ENCODE measurements around the gene WDFY3. TPM values are rescaled to one million over a fixed set of nuclear protein-coding genes. Genes with fewer than 3 reads are reported as not detected.

WDFY3 gene
- total and polyA plus RNA-seq, 9 donors: 13.2 to 90.0 (median 77.4) TPM

GRCh38 chr4:84639145-84639544 is 327.3 kb downstream of the WDFY3 start:
- WGBS, 3 donors: 94 to 98% (median 96%) methylated on average over 1 of the region's 1 CpG
- no peaks in the 10 kb centered on the region for H3K36me3 ChIP-seq
- H3K9me3 ChIP-seq: no peaks in the 10 kb centered on the region
- TF ChIP-seq POLR2A (IDR thresholded peaks at IDR 0.05) (no peak), CTCF (IDR thresholded peaks at IDR 0.05) (no peak), EP300 (IDR thresholded peaks at IDR 0.05) (no peak)
- no peak for DNase-seq
- H3K4me1 ChIP-seq (ENCODE audit: insufficient read depth): no peaks in the 10 kb centered on the region
- no peak overlapping the region for H3K4me3 ChIP-seq
- H3K27ac ChIP-seq: no peak overlapping the region
- intact Hi-C loops (cut with DNase I): no loop called here
- H3K27me3 ChIP-seq: no peaks in the 10 kb centered on the region

GRCh38 chr4:84638092-84638491 is 328.4 kb downstream of the WDFY3 start:
- Histone ChIP-seq H3K4me3 (no peak overlapping the region), H3K4me1 (ENCODE audit: insufficient read depth) (no peaks in the 10 kb centered on the region), H3K27ac (no peak overlapping the region), H3K9me3 (no peaks in the 10 kb centered on the region), H3K36me3 (no peaks in the 10 kb centered on the region), H3K27me3 (no peaks in the 10 kb centered on the region)
- DNase-seq: no peak
- TF ChIP-seq POLR2A (IDR thresholded peaks at IDR 0.05): no peak
- no peak for TF ChIP-seq CTCF (IDR thresholded peaks at IDR 0.05)
- TF ChIP-seq EP300 (IDR thresholded peaks at IDR 0.05): no peak
- intact Hi-C loops (cut with DNase I): no loop called here

GRCh38 chr4:84634961-84635360 is 331.5 kb downstream of the WDFY3 start:
- Histone ChIP-seq H3K27ac (no peak overlapping the region), H3K4me3 (no peak overlapping the region), H3K27me3 (no peaks in the 10 kb centered on the region), H3K4me1 (ENCODE audit: insufficient read depth) (no peaks in the 10 kb centered on the region), H3K9me3 (no peaks in the 10 kb centered on the region), H3K36me3 (no peaks in the 10 kb centered on the region)
- intact Hi-C loops (cut with DNase I): no loop called here
- TF ChIP-seq CTCF (IDR thresholded peaks at IDR 0.05): no peak
- no peak for TF ChIP-seq EP300 (IDR thresholded peaks at IDR 0.05)
- no peak for TF ChIP-seq POLR2A (IDR thresholded peaks at IDR 0.05)
- no peak for DNase-seq
- 91 to 95% (median 95%) methylated on average over 1 of the region's 1 CpG for WGBS, 3 donors

- no peak overlapping the region for H3K4me3 ChIP-seq
- H3K27ac ChIP-seq: no peak overlapping the region
- H3K9me3 ChIP-seq: no peaks in the 10 kb centered on the region
- TF ChIP-seq POLR2A (IDR thresholded peaks at IDR 0.05) (no peak), EP300 (IDR thresholded peaks at IDR 0.05) (no peak), CTCF (IDR thresholded peaks at IDR 0.05) (no peak)
- H3K36me3 ChIP-seq: no peaks in the 10 kb centered on the region
- peak in 2 of 5 donors; percentile 20 to 27 for DNase-seq
- H3K4me1 ChIP-seq (ENCODE audit: insufficient read depth): no peaks in the 10 kb centered on the region
- intact Hi-C loops (cut with DNase I): no loop called here
- 43 to 74% (median 62%) methylated on average over 2 of the region's 2 CpGs for WGBS, 3 donors
- no peaks in the 10 kb centered on the region for H3K27me3 ChIP-seq
Measured at GRCh38 chr4:84632092-84632491, 334.4 kb downstream of the WDFY3 start.

- no peak overlapping the region for H3K27ac ChIP-seq
- no peaks in the 10 kb centered on the region for H3K27me3 ChIP-seq
- H3K4me3 ChIP-seq: no peak overlapping the region
- TF ChIP-seq POLR2A (IDR thresholded peaks at IDR 0.05) (no peak), EP300 (IDR thresholded peaks at IDR 0.05) (no peak), CTCF (IDR thresholded peaks at IDR 0.05) (no peak)
- no peak for DNase-seq
- H3K4me1 ChIP-seq (ENCODE audit: insufficient read depth): no peaks in the 10 kb centered on the region
- WGBS, 3 donors: 40 to 59% (median 52%) methylated on average over 3 of the region's 3 CpGs
- intact Hi-C loops (cut with DNase I): no loop called here
- H3K36me3 ChIP-seq: no peaks in the 10 kb centered on the region
- H3K9me3 ChIP-seq: no peaks in the 10 kb centered on the region
Measured at GRCh38 chr4:84631573-84631972, 334.9 kb downstream of the WDFY3 start.
